Retinal pigment epithelial cell (primary cell): Measurements from ENCODE around the gene RGS13.

Experiments used
- DNase-seq: peaks from one replicate; pipeline ENCODE4 v3.0.0-alpha.2; 2010; ENCODE audit warnings: low read depth
- H3K4me3 ChIP-seq: 2 replicates; pipeline ENCODE4 v1.5.1; 2011; ENCODE audit warnings: mild to moderate bottlenecking, low read length, control low read depth, moderate library complexity
- TF ChIP-seq, protein P1 (sequence below): conservative IDR thresholded peaks from 2 replicates; pipeline ENCODE4 v1.5.1; 2011; ENCODE audit warnings: low read depth, low read length, control low read depth, inconsistent platforms

Gene RGS13

DNA sequence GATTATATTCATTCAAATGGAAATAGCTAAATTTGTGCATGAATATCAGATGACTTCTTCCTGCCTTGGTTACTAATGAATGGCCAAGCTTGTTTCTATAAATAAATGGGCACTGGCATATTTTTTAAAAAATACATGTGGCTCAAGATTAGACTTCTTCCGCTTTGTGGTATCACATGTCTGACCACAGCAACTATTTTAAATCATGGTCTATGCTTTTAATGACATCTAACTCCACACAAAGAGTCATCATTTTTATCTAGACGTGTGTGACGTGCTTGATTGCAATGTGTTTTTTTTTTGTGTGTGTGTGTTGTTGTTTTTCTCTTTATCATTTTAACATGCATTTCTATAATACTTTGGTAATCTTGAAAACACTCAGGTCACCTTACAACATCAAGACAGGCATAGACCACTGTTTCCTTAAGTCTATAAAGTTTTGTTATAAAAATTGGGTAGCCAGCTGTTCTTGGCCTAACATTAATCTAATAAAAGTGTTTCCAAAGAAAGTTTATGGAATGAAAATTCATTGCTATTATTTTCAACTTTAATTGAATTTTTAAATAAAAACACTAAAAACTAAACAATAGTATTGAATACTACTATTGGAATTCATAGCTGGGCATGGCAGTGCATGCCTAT, 30.8 kb upstream of the RGS13 start:
- peak; percentile 31 for DNase-seq
- TF ChIP-seq, protein P1, sequence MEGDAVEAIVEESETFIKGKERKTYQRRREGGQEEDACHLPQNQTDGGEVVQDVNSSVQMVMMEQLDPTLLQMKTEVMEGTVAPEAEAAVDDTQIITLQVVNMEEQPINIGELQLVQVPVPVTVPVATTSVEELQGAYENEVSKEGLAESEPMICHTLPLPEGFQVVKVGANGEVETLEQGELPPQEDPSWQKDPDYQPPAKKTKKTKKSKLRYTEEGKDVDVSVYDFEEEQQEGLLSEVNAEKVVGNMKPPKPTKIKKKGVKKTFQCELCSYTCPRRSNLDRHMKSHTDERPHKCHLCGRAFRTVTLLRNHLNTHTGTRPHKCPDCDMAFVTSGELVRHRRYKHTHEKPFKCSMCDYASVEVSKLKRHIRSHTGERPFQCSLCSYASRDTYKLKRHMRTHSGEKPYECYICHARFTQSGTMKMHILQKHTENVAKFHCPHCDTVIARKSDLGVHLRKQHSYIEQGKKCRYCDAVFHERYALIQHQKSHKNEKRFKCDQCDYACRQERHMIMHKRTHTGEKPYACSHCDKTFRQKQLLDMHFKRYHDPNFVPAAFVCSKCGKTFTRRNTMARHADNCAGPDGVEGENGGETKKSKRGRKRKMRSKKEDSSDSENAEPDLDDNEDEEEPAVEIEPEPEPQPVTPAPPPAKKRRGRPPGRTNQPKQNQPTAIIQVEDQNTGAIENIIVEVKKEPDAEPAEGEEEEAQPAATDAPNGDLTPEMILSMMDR: no peak
- no peak overlapping the region for H3K4me3 ChIP-seq

GRCh38 chr1:192608671-192609070, 27.3 kb upstream of the RGS13 start:
- TF ChIP-seq, protein P1: no peak
- DNase-seq: no peak
- no peak overlapping the region for H3K4me3 ChIP-seq

DNA sequence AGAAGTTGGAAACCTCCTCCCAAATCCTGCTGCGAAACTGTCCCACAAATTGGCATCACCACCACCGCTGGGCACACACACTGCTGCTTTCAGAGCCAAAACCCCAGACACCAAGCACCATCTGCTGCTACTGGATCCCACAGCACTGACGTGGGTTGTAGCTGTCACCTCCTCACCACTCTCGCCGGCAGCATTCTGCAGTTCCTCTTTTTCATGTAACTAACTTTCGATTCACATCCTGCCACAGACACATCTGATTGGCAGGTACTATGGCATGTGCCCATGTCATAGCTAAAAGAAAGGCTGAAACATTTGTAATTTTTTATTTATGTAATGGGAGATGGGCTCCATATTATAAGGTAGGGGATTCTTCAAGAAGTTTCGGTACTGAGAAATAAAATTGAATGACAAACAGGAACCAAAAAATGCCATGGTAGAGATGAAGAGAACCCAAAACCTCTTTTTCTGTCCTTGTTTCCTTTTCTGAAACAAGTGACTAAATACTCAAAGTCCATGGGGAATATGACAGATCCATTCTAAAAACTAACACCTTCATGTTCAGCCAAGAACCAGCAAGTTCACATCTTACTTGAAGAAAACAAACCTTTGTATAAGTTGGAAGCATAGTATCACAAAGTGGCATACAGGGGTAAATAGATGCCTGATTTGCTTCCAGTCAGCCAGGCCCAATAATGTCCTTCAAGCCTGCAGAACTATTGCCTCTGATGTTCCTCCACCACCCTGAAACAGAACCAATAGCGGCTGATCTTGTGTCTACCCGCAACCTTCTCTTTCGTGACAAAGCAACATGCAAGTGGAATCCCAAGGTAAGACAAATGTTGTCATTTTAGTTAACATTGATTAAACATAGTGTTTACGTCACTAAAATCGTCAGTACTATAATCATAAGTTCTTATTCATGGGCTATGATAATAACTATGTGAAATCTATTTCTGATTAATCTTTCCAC, 26.6 kb upstream of the RGS13 start:
- H3K4me3 ChIP-seq: no peak overlapping the region
- TF ChIP-seq, protein P1: no peak
- no peak for DNase-seq

DNA sequence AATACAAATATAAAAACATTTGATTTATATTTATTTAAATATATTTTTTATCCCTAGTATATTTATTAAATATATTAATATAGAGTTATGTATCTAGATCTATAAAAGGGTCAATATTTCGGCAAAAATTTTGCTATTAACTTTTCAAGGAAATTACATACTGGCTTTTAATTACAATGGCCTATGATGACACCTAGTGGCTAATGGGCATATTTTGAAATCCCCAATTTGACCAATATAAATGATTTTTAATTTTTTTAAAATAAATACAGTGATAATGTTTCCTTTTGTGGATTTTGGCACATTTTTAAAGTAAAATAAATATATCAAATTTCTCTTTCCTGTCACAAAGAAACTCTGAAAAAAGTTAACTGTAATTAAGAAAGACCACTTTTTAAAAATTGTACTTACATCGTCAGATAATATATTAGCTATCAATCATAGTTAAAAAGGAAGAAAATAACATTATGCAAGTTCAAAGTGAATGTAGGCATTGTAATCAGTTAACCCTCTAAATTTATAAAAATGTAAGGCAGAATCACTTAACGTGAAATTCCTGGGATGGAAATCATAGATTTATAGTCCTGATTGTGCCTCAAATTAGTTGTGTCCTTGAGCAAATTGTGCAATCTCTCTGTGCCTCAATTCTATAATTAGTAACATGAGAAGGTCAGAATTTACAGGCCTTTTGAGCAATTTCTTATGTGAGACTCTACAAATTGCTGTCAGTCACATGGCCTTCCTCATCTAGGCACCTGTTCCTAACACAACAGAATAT, 25.6 kb upstream of the RGS13 start:
- H3K4me3 ChIP-seq: no peak overlapping the region
- DNase-seq: no peak
- TF ChIP-seq, protein P1: peak; percentile 53

- DNase-seq: no peak
- H3K4me3 ChIP-seq: no peak overlapping the region
- TF ChIP-seq, protein P1: no peak
Observed at GRCh38 chr1:192615055-192615454, 20.9 kb upstream of the RGS13 start.

- no peak overlapping the region for H3K4me3 ChIP-seq
- TF ChIP-seq, protein P1: no peak
- DNase-seq: no peak
Observed at GRCh38 chr1:192620071-192620635, 15.8 kb upstream of the RGS13 start.
